Mesendoderm (in vitro differentiated cells): ENCODE data around the gene FAM163B.
A peak's percentile ranks its signal among the peaks of the same experiment; 100 is the strongest.

Source experiments
- DNase-seq: peaks from one replicate; pipeline ENCODE4 v3.0.0; 2013
- H2AK5ac ChIP-seq: 2 replicates; pipeline ENCODE4 v1.6.1; 2013; ENCODE audit warnings: low read length, inconsistent platforms
- H2BK120ac ChIP-seq: 2 replicates; pipeline ENCODE4 v1.6.1; 2013; ENCODE audit warnings: low read depth, mild to moderate bottlenecking, low read length, moderate library complexity, mixed read lengths
- H2BK15ac ChIP-seq: replicated peaks from 2 replicates; pipeline ENCODE4 v1.6.1; 2013; ENCODE audit warnings: low read depth, mild to moderate bottlenecking, moderate library complexity
- H2BK5ac ChIP-seq: 2 replicates; pipeline ENCODE4 v1.6.1; 2013; ENCODE audit warnings: low read length, inconsistent platforms
- H3K18ac ChIP-seq: 2 replicates; pipeline ENCODE4 v1.6.1; 2013; ENCODE audit warnings: mild to moderate bottlenecking, low read length, mixed read lengths
- H3K23ac ChIP-seq: one replicate; pipeline ENCODE4 v1.6.1; 2013; ENCODE audit warnings: low read length
- H3K27ac ChIP-seq: 2 replicates; pipeline ENCODE4 v1.5.1; 2013; ENCODE audit warnings: low read depth, mild to moderate bottlenecking, inconsistent platforms, low read length, moderate library complexity
- H3K27me3 ChIP-seq: 2 replicates; pipeline ENCODE4 v1.6.1; 2013; ENCODE audit warnings: low read length, control low read depth, mild to moderate bottlenecking, inconsistent platforms; ENCODE audit not compliant: insufficient read depth, poor library complexity
- H3K36me3 ChIP-seq: 2 replicates; pipeline ENCODE4 v1.6.1; 2013; ENCODE audit warnings: low read length, inconsistent platforms; ENCODE audit not compliant: control insufficient read depth, insufficient read depth
- H3K4ac ChIP-seq: one replicate; pipeline ENCODE4 v1.6.1; 2013; ENCODE audit warnings: low read depth, mild to moderate bottlenecking, low read length, moderate library complexity
- H3K4me1 ChIP-seq: 2 replicates; pipeline ENCODE4 v1.6.1; 2013; ENCODE audit warnings: low read depth, low read length, inconsistent platforms; ENCODE audit not compliant: control insufficient read depth
- H3K4me2 ChIP-seq: 2 replicates; pipeline ENCODE4 v1.6.1; 2013; ENCODE audit warnings: low read length
- H3K4me3 ChIP-seq: 2 replicates; pipeline ENCODE4 v1.5.1; 2013; ENCODE audit warnings: mild to moderate bottlenecking, low read length
- H3K56ac ChIP-seq: one replicate; pipeline ENCODE4 v1.6.1; 2013; ENCODE audit warnings: low read length
- H3K79me1 ChIP-seq: 2 replicates; pipeline ENCODE4 v1.6.1; 2013; ENCODE audit warnings: low read length, inconsistent platforms
- H3K79me2 ChIP-seq: 2 replicates; pipeline ENCODE4 v1.6.1; 2013; ENCODE audit warnings: mild to moderate bottlenecking, low read length; ENCODE audit not compliant: control insufficient read depth, insufficient read depth
- H3K9ac ChIP-seq: 2 replicates; pipeline ENCODE4 v1.6.1; 2013; ENCODE audit warnings: low read length, inconsistent platforms
- H4K5ac ChIP-seq: one replicate; pipeline ENCODE4 v1.6.1; 2013; ENCODE audit warnings: low read length
- H4K8ac ChIP-seq: one replicate; pipeline ENCODE4 v1.6.1; 2013; ENCODE audit warnings: low read depth, mild to moderate bottlenecking, control low read depth, low read length, moderate library complexity
- WGBS: extraction: QIAGEN DNeasy Blood & Tissue Kit; methylation state at CpG from one replicate; pipeline ENCODE4 v1.1.7; 2013; ENCODE audit warnings: low lambda C conversion rate, missing lambda C conversion rate; ENCODE audit not compliant: insufficient coverage; ENCODE audit errors: extremely low coverage; 5-methylcytosine and 5-hydroxymethylcytosine counted together

The FAM163B gene

DNA sequence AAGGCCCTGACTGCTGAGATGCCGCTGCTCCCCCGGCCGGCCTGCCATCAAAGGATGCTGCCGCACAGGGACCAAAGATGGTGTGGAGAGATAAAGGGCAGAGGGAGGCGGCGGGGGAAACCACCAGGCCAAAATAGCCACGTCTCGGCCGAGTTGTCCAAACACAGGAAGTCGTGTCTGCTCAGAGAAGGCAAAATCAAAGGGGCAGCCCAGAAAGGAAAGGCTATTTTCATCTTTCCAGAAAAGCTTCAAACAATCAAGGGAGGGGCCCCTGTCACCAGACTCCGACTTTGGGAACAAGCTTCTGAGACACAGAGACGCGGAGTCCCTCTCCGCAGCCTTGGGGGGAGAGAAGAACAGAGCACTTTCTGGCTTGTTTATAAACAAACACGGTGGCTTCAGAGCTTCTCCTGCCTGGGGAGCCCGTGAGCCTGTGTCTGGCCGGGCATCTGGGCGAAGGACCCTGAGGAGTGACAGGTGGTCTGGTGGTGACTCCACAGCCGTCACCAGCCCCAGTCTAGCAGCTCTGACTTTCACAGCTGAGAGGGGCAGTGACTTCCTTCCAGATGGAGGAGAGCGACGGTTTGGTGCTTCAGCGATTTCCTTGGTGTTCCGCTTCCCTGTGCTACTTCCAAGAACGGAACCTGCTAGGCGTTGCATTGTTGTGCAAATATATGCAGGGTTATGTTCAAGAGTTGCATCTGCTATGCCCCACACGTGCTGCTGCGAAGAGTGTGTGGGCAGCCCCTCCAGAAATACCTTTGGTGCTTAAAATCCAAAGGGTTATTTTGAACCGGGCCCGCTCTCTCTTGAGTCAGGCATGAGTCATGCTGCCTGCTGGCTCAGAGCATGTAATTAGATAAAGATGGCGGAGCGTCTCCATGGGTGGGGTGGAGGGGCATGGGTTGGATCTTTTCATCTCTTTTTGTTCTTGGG lies 50.7 kb downstream of the FAM163B start:
- H2BK120ac ChIP-seq, result peak overlapping the region; percentile 34
- peaks cover 12% of the 10 kb centered on the region for H3K4me1 ChIP-seq
- H3K36me3 ChIP-seq, result no peaks in the 10 kb centered on the region
- H3K23ac ChIP-seq, result no peak overlapping the region
- H3K4ac ChIP-seq, result no peak overlapping the region
- no CpG with 5 or more reads among the region's 31 CpGs for WGBS
- peak overlapping the region; percentile 19 for H3K18ac ChIP-seq
- H3K79me2 ChIP-seq, result no peaks in the 10 kb centered on the region
- no peak overlapping the region for H4K8ac ChIP-seq
- peak overlapping the region; percentile 88 for H3K27ac ChIP-seq
- H3K79me1 ChIP-seq, result no peaks in the 10 kb centered on the region
- no peak overlapping the region for H3K4me3 ChIP-seq
- no peak overlapping the region for H2AK5ac ChIP-seq
- H3K9ac ChIP-seq, result peak overlapping the region; percentile 5
- H3K4me2 ChIP-seq, result peak overlapping the region; percentile 25
- H2BK15ac ChIP-seq, result no peak overlapping the region
- H3K27me3 ChIP-seq, result no peaks in the 10 kb centered on the region
- H4K5ac ChIP-seq, result peak overlapping the region; percentile 91
- peak overlapping the region; percentile 64 for H3K56ac ChIP-seq
- H2BK5ac ChIP-seq, result peak overlapping the region; percentile 44
- peak; percentile 94 for DNase-seq

DNA sequence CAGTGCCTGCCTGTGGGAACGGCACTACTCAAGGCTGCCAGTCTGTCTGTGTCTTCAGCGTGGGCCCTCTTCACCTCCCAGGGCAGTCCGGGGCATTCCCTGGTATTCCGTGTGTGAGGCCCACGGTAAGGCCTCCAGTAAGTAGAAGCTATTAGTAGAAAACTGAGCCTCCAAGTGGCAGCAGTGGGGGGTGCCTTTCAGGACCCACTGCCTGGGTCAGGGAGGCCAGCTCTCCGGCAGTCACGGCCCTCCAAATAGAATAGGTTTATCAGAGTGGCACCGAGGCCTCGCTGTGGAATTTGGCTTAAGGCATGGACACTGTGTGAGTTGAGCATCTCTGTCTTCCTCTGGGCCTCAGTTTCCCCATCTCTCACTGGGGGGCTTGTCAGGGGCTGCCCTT lies 51.6 kb downstream of the FAM163B start:
- Histone ChIP-seq H2BK5ac (no peak overlapping the region), H3K18ac (peak overlapping the region; percentile 6), H4K8ac (no peak overlapping the region), H3K4me2 (no peak overlapping the region), H3K79me2 (no peaks in the 10 kb centered on the region), H3K23ac (no peak overlapping the region), H3K27me3 (no peaks in the 10 kb centered on the region), H3K79me1 (no peaks in the 10 kb centered on the region), H2AK5ac (no peak overlapping the region), H3K4me3 (no peak overlapping the region), H3K4me1 (peaks cover 12% of the 10 kb centered on the region), H2BK120ac (peak overlapping the region; percentile 16), H3K56ac (peak overlapping the region; percentile 69), H3K4ac (peak overlapping the region; percentile 23), H4K5ac (no peak overlapping the region), H3K9ac (no peak overlapping the region), H3K36me3 (no peaks in the 10 kb centered on the region), H2BK15ac (no peak overlapping the region), H3K27ac (peak overlapping the region; percentile 7)
- no peak for DNase-seq
- whole genome bisulfite sequencing, result no CpG with 5 or more reads among the region's 9 CpGs

DNA sequence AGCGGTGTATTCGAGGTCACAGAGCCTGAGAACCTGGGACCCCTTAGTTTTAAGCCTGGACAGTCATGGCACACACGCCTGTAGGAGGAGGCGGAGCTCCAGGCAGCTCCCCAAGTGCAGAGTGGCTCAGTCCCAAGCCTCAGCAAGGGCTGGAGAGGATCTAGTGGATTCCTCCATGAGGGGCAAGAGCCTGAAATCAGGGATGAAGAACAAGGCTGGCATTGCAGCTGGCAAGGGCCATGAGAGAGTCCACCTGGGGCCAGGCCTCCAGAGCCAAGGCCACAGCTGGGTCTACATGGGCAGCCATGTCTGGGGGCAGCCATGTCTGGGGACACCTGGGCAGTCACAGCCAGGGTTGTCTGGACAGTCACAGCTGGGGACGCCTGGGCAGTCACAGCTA lies 52.8 kb downstream of the FAM163B start:
- Histone ChIP-seq H2BK15ac (no peak overlapping the region), H2AK5ac (no peak overlapping the region), H3K4me2 (no peak overlapping the region), H3K9ac (no peak overlapping the region), H3K23ac (no peak overlapping the region), H4K8ac (no peak overlapping the region), H4K5ac (no peak overlapping the region), H2BK5ac (no peak overlapping the region), H3K27ac (no peak overlapping the region), H3K4me3 (no peak overlapping the region), H3K27me3 (no peaks in the 10 kb centered on the region), H3K79me2 (no peaks in the 10 kb centered on the region), H3K4me1 (peaks cover 12% of the 10 kb centered on the region), H3K79me1 (no peaks in the 10 kb centered on the region), H3K4ac (no peak overlapping the region), H3K56ac (no peak overlapping the region), H3K36me3 (no peaks in the 10 kb centered on the region), H2BK120ac (no peak overlapping the region), H3K18ac (no peak overlapping the region)
- WGBS, result no CpG with 5 or more reads among the region's 5 CpGs
- DNase-seq, result no peak

DNA sequence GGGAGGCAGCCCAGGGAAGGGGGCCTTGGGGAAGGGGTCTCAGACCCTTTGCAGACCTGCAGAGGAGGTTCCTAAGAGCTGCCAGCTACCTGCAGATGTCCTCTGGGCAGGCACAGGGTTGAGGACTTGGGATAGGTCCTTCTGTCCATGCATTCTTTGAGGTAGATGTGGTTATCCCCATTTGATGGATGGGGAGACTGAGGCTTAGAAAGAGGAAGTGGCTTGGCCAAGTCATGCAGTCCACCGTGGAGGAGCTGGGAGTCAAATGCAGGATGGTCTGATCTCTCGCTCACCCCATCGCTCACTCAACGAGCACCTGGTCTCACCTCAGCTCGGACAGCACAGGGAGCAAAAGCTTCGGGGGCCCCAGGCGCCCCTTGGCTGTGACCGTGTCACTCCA lies 54.5 kb downstream of the FAM163B start:
- H3K9ac ChIP-seq, result no peak overlapping the region
- no peak overlapping the region for H3K56ac ChIP-seq
- H3K4ac ChIP-seq, result no peak overlapping the region
- H3K79me1 ChIP-seq, result no peaks in the 10 kb centered on the region
- no peak overlapping the region for H2AK5ac ChIP-seq
- no peak overlapping the region for H2BK15ac ChIP-seq
- H3K23ac ChIP-seq, result no peak overlapping the region
- no peak overlapping the region for H3K4me2 ChIP-seq
- DNase-seq, result no peak
- no peak overlapping the region for H2BK5ac ChIP-seq
- peaks cover 12% of the 10 kb centered on the region for H3K4me1 ChIP-seq
- H4K8ac ChIP-seq, result no peak overlapping the region
- no peak overlapping the region for H3K27ac ChIP-seq
- H3K4me3 ChIP-seq, result no peak overlapping the region
- no peaks in the 10 kb centered on the region for H3K27me3 ChIP-seq
- H3K18ac ChIP-seq, result no peak overlapping the region
- WGBS, result no CpG with 5 or more reads among the region's 8 CpGs
- H3K79me2 ChIP-seq, result no peaks in the 10 kb centered on the region
- no peaks in the 10 kb centered on the region for H3K36me3 ChIP-seq
- H2BK120ac ChIP-seq, result no peak overlapping the region
- H4K5ac ChIP-seq, result no peak overlapping the region

DNA sequence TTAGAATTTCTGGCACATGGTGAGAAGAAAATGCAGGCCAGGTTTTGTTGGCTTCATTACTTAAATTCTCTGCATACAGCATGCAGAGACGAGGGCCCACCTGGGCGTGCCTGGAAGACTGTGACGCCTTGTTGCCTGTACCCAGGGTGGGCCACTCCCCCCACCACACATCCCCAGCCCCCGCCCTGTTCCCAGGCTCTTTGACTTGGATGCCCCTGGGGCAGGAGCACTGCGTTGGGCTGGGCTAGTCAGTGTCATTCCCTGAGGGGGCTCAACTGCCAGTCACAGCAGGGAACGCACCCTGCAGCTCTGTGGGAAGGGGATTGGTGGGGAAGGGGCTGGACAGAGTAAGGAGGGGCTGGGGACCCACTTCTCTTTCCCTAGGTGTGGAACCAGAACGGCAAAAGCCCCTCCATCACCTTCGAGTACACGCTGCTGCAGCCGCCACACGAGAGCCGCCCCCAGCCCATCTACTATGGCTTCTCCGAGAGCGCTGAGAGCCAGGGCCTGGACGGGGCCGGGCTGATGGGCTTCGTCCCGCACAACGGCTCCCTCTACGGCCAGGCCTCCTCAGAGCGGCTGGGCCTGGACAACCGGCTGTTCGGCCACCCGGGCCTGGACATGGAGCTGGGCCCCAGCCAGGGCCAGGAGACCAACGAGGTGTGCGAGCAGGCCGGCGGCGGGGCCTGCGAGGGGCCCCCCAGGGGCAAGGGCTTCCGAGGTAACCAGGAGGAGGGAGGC lies 55.0 kb downstream of the FAM163B start:
- Histone ChIP-seq H2BK120ac (no peak overlapping the region), H3K4me1 (peaks cover 12% of the 10 kb centered on the region), H4K5ac (no peak overlapping the region), H4K8ac (no peak overlapping the region), H3K56ac (no peak overlapping the region), H3K4me2 (no peak overlapping the region), H3K4ac (no peak overlapping the region), H3K18ac (no peak overlapping the region), H3K4me3 (no peak overlapping the region), H2AK5ac (no peak overlapping the region), H3K79me2 (no peaks in the 10 kb centered on the region), H3K36me3 (no peaks in the 10 kb centered on the region), H3K23ac (no peak overlapping the region), H2BK5ac (no peak overlapping the region), H3K27ac (no peak overlapping the region), H3K9ac (no peak overlapping the region), H2BK15ac (no peak overlapping the region), H3K79me1 (no peaks in the 10 kb centered on the region), H3K27me3 (no peaks in the 10 kb centered on the region)
- WGBS, result no CpG with 5 or more reads among the region's 31 CpGs
- DNase-seq, result peak; percentile 23
